ENCODE results near the gene EPB41.
"Not testable (repeated sequence)": the region's sequence is repeated elsewhere in the genome, so short reads cannot be mapped to it uniquely, and the experiment has no call there.

The EPB41 gene

GRCh38 chr1:28914228-28915030, at the start of gene EPB41:
EPB41 (plus strand) TSS chr1:28914569; CDS start chr1:28987438, 72,869 bp downstream.
- DNase-seq = peak; percentile 94

- peak; percentile 75 for DNase-seq
Observed at GRCh38 chr1:28864695-28865094, 49.7 kb upstream of the EPB41 start.

DNA sequence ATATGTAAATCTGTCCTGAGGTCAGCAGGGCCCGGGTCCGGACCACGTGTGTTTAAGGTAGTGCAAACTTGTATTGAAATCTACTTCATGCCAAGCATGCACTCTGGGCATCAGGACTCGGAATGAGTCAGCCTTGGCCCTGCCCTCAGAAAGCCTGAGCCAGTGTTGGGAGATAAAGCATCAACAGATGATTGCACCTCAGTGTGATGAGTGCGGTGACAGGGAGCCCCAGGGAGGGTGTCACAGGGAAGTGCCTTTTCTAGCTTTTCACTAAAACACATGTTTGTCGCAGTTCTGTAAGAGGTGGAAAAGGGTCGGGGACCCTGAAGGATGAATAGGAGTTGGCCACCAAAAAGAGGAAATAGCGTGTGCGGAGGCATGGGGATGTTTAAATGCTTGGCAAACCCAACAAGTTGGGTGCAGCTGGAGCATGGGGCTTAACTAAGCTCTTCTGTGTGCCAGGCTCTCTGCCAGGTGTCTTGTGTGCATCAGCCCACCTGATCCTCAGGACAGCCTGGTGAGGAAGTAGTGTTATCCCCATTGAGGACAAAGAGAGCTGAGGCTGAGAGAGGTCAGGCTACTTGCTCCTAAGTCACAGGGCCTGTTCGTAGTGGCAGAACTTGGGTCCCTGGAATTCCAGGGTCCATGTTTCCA, 48.2 kb upstream of the EPB41 start:
- DNase-seq = no peak

DNA sequence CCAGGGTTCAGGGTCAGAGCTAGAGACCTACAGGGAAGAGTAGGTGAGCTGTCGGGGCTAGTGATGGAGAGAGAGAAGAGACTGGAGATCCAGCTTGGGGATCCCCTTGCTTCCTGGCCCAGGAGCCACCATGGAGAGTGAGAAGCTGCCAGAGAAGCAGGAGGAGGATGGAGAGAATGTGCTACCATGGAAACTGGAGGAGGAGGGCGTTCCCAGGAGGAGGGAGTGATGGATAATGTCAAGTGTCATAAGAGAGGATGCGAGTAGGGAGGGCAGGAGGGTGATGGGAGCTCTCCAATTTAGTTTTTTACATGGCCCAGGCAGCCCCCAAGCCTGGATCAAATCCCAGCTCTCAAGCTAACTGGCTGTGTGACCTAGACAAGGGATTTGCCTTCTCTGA, 46.5 kb upstream of the EPB41 start:
- no peak for DNase-seq

DNA sequence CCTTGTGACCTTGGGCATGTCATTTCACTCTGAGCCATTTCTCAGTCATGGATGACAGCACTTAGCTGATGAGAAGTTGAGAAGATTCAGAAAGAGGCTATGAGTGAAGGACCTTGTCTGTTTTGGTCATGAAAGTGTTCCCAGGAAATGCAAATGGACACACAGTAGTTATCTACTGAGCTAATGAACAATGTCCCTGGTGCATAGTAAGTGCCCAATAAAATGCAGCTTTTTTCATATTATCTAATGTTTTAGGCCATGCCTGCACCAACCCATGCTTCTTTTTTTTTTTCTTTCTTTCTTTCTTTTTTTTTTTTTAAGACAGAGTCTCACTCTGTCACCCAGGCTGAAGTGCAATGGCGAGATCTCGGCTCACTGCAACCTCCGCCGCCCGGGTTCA, 44.4 kb upstream of the EPB41 start:
- no peak for DNase-seq

DNA sequence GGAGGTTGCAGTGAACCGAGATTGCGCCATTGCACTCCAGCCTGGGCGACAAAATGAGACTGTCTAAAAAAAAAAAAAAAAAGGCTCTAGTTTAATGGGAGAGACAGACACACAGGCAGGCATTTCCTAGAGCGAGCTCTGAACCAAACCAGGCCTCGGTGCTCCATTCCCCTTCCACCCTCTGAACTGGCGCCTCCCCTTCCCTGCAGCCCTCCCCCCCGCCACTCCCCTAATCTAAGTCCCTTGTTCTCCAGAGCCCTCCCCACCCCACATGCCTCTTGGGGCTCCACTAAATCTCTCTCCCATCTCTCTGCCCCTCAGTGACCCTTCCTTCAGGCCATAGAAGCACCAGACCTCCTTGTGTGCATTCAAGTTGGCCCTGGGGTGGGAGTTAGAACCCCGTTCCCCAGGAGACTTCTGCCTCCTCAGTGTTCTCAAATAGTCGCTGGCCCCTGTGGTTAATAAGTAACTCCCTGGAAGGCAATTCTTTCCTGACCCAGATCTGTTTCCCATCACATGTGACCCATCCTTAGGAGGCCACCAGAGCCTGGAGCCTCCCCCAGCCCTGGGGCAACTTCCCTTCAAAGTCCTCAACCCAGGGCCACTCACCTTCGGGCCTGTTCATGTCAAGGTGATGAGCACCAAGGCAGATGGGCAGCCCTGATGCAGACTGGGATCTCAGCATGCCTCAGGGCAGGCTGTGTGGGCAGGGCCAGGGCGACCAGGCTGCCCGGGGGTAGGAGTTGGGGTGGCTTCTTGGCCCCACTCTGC, 42.6 kb upstream of the EPB41 start:
- DNase-seq = no peak

GRCh38 chr1:28875134-28875533, 39.2 kb upstream of the EPB41 start:
- not testable (repeated sequence) for DNase-seq

DNA sequence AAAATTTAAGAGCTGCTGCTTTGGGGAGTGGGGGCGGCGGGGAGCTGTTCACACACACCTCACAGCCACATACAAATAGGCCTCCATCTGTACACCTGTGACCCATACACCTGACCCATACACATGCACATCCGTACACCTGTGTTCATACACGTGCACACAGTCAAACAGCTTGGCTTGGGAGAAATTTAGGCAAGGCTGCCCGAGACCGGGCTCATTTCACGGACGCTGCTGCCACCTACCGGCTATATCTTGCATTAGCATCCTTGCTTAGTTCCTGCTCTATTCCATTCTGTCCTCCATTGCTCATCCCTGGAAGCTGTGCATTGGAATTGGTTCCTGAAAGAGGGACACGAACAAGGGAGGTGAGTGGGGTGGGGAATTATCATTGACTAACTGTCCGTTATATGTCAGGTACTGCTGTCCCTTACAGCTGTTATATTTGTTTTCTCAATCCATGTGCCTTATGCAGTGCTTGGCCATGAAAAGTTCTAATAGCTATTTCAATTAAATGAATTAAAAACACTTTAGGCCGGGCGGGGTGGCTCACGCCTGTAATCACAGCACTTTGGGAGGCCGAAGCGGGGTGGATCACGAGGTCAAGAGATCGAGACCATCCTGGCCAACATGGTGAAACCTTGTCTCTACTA, 37.1 kb upstream of the EPB41 start:
- DNase-seq = peak; percentile 58

DNA sequence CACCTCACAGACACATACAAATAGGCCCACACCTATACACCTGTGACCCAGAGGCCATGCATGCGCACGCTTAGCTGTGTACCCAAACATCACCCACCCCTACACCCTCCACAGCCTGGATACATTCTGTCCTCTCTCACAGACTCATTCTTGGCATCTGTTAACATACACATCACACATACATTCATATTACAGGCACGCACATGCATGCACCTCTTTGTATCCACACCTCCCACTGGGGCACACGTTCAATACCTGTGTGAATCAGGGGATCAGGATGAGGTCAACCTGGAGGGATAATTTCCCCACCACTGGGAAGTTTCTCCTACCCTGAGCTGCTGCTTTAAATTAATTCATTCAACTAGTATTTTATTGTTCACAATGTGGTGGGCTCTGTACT, 35.6 kb upstream of the EPB41 start:
- no peak for DNase-seq

GRCh38 chr1:28882009-28882628, 32.2 kb upstream of the EPB41 start:
- peak; percentile 90 for DNase-seq

GRCh38 chr1:28883242-28883616, 31.1 kb upstream of the EPB41 start:
- DNase-seq = no peak

GRCh38 chr1:28885472-28885877, 28.9 kb upstream of the EPB41 start:
- DNase-seq = no peak

GRCh38 chr1:28885977-28886730, 28.2 kb upstream of the EPB41 start:
- no peak for DNase-seq

DNA sequence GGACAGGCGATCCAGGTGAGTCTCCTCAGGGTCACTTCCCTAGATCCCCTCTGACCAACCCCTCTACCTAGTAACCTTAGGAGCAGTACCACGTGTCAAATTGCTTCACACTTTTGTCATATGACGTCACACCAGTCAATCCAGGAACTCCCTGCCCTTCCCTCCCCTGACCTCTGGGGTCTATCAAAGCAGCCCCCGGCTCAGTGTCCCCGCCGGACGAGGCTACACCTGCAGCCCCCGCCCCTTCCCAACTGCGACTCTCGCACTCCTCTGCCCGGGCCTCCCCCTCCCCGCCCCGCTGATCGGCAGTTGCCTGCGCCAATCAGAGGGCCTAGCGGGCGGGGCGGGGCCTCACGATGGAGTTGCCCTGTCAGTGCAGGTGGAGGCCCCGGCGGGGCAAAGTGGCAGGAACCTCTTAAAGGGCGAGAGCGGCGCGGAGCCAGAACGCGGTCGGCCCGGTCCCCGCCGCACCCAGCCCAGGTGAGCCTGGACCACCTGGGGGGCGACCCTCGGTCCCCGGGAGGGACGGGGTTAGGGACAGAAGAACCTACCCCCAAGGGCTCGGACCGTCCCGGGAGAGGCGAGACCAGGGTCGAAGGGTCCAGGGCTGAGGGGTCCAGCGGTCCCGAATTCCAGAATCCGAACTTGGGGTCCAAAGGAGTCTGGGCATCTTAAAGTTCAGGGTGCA, 27.5 kb upstream of the EPB41 start:
- peak; percentile 55 for DNase-seq

GRCh38 chr1:28887419-28887834, 26.9 kb upstream of the EPB41 start:
- DNase-seq = no peak

- DNase-seq = no peak
Observed at GRCh38 chr1:28887835-28888682, 26.3 kb upstream of the EPB41 start.

DNA sequence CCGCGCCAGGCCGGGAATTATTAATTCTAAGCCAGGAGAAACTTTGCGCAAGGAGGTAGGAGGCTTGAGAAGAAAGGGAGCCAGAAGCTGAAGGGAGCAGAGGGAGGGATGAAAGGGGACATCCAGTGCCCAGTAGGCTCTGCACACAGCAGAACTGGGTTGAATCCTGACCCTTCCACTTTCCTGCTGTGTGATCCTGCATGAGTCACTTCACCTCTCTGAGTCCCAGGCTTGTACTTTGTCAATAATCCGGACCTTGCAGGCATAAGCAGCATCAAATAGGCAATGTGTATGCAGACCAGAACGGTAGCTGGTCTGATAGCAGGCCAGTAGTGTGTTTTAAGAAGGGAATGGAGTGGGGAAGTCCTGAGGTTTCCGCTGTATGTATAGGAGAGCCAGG, 25.5 kb upstream of the EPB41 start:
- DNase-seq = no peak

DNA sequence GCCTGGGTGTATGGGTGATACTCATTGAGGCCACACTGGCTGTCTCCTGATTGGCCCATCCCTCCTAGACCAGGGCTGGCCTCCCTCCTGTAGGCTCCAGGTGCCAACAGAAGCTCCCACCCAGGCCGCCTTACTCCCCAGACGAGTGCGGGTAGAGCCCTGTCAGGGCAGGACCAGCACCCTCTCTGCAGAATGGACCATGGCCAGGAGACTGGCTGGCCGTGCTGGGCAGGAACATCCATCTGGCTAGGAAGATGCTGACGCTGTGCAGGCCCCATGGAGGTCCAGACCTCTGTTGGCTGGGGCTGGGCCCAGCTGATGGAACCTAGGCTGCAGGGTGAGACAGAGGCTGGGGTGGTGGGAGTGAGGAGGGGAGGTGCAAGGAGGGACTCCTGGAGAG, 25.0 kb upstream of the EPB41 start:
- no peak for DNase-seq

DNA sequence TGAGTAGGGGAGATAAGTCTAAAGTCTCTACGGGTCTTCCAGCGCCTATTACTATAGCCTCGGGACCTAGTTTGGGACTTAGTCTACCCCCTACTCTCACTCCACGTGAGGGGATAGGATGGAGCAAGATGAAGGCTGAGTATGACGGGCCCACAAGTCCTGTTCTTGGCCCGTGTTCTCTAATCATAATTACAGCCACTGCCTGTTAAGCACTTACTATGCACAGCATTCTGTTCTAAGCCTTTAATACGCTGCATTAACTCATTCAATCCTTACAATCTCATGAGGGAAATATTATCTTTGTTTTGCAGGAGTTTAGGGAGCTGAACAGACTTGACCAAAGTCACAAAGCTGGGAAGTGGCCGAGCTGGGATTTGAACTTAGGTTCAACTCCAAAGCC, 23.9 kb upstream of the EPB41 start:
- no peak for DNase-seq

DNA sequence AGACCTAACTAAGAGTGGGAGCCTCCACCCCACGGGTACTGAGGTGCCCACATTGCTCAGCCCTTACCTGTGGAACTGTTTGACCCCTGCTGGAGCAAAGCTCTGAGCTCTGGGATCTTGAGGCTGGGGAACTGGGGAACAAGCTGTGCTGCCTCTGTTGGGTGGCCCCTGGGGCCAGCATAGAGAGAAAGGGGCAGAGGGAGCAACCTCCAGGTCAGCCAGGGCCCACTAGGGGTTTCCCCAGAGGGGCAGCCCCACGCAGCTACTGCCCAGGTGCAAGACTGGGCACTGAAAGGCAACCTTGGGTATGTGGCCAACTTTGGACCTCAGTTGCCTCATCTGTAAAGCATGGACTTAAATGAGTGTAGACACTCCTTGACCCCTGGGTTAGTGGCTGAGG, 23.5 kb upstream of the EPB41 start:
- DNase-seq = no peak

All from DMS 273 treated with DMSO at 0.1 percent for 48 hours (cell line).